SK-N-MC (cell line): ENCODE data around the gene CCK.

Experiments
- EZH2 ChIP-seq: fragments of 200-600 bp; sonication (generic); IDR thresholded peaks from one replicate; pipeline ENCODE4 v1.6.1; 2017; ENCODE audit warnings: antibody characterized with exemption
- FOXP2 ChIP-seq: optimal IDR thresholded peaks from 2 replicates; pipeline ENCODE3; 2011; ENCODE audit warnings: mild to moderate bottlenecking, moderate library complexity; ENCODE audit not compliant: insufficient read depth; ENCODE audit errors: extremely low read length, control extremely low read depth
- POLR2AphosphoS5 ChIP-seq: IDR thresholded peaks from 2 replicates; pipeline ENCODE4 v1.6.1; 2012; ENCODE audit warnings: mild to moderate bottlenecking, low read depth, low read length, borderline replicate concordance

GRCh38 chr3:42214064-42214463, 51.9 kb downstream of the CCK start:
- TF ChIP-seq POLR2AphosphoS5 (no peak), EZH2 (no peak), FOXP2 (no peak)
